GM18508 (cell line): ENCODE measurements around the gene OR6Y1.

Experiments used
- ATAC-seq: cut with Tn5 transposase; IDR thresholded peaks from one replicate; pipeline ENCODE4 v1.9.1; 2021; ENCODE audit warnings: moderate number of reproducible peaks; ENCODE audit not compliant: insufficient read depth, unreplicated experiment

Gene OR6Y1

GRCh38 chr1:158507511-158507910 is 46.7 kb downstream of the OR6Y1 start:
- no peak for ATAC-seq

- no peak for ATAC-seq
Measured at GRCh38 chr1:158506369-158506987, 47.7 kb downstream of the OR6Y1 start.

- ATAC-seq = no peak
Measured at GRCh38 chr1:158496374-158496773, 57.8 kb downstream of the OR6Y1 start.

GRCh38 chr1:158494796-158495195 is 59.4 kb downstream of the OR6Y1 start:
- no peak for ATAC-seq
